Mesenchymal stem cell (in vitro differentiated cells and primary cell): ENCODE results near the gene CX3CL1.

Experiments used
- DNase-seq: peaks from one replicate; pipeline ENCODE4 v3.0.0-alpha.2; 2013
- H2AFZ ChIP-seq: one replicate; pipeline ENCODE4 v1.6.1; 2013; ENCODE audit warnings: low read depth, mild to moderate bottlenecking, control low read depth, inconsistent platforms, low read length, moderate library complexity
- H2AK5ac ChIP-seq: 2 replicates; pipeline ENCODE4 v1.6.1; 2013; ENCODE audit warnings: low read length, moderate library complexity, mild to moderate bottlenecking, inconsistent platforms; ENCODE audit not compliant: severe bottlenecking
- H2BK120ac ChIP-seq: one replicate; pipeline ENCODE4 v1.6.1; 2013; ENCODE audit warnings: low read depth, mild to moderate bottlenecking, inconsistent platforms, low read length, moderate library complexity
- H2BK12ac ChIP-seq, 2 experiments: one replicate each; pipeline ENCODE4 v1.6.1; 2013; ENCODE audit warnings: inconsistent platforms in 2 of 2, low read length in 2 of 2, mild to moderate bottlenecking in 2 of 2, moderate library complexity in 2 of 2, control low read depth in 1 of 2
- H2BK15ac ChIP-seq: one replicate; pipeline ENCODE4 v1.6.1; 2013; ENCODE audit warnings: mild to moderate bottlenecking, low read depth, inconsistent platforms; ENCODE audit not compliant: poor library complexity, severe bottlenecking
- H2BK5ac ChIP-seq: 2 replicates; pipeline ENCODE4 v1.6.1; 2013; ENCODE audit warnings: low read depth, mild to moderate bottlenecking, low read length, control low read depth, inconsistent platforms; ENCODE audit not compliant: poor library complexity, severe bottlenecking
- H3K14ac ChIP-seq, 2 experiments: one replicate each; pipeline ENCODE4 v1.6.1; 2013; ENCODE audit warnings: inconsistent platforms in 2 of 2, low read length in 2 of 2, control low read depth in 1 of 2, mild to moderate bottlenecking in 1 of 2, moderate library complexity in 1 of 2
- H3K18ac ChIP-seq, 2 experiments: one replicate each; pipeline ENCODE4 v1.6.1; 2013; ENCODE audit warnings: inconsistent platforms in 2 of 2, low read length in 2 of 2, control low read depth in 1 of 2, low read depth in 1 of 2, mild to moderate bottlenecking in 1 of 2
- H3K23ac ChIP-seq, 2 experiments: one replicate each; pipeline ENCODE4 v1.6.1; 2013; ENCODE audit warnings: inconsistent platforms in 2 of 2, low read length in 2 of 2, mild to moderate bottlenecking in 2 of 2, moderate library complexity in 2 of 2, control low read depth in 1 of 2
- H3K27ac ChIP-seq: 2 replicates; pipeline ENCODE4 v1.5.1; 2013; ENCODE audit warnings: mild to moderate bottlenecking, moderate library complexity, low read length, control low read depth, inconsistent platforms; ENCODE audit not compliant: poor library complexity, severe bottlenecking
- H3K27me3 ChIP-seq, 2 experiments: 2 replicates each; pipeline versions ENCODE4 v1.6.1 to v1.7.0; 2013; ENCODE audit warnings: low read length in 2 of 2, mild to moderate bottlenecking in 2 of 2, moderate library complexity in 2 of 2, control low read depth in 1 of 2, inconsistent platforms in 1 of 2; ENCODE audit not compliant: control insufficient read depth in 1 of 2, insufficient read depth in 1 of 2
- H3K36me3 ChIP-seq, 2 experiments: 2 replicates each; pipeline versions ENCODE4 v1.6.1 to v1.7.0; 2013; ENCODE audit warnings: low read length in 2 of 2, control low read depth in 1 of 2, inconsistent platforms in 1 of 2, low read depth in 1 of 2, mild to moderate bottlenecking in 1 of 2; ENCODE audit not compliant: insufficient read depth in 2 of 2, control insufficient read depth in 1 of 2
- H3K4ac ChIP-seq, 2 experiments: one replicate each; pipeline ENCODE4 v1.6.1; 2013; ENCODE audit warnings: inconsistent platforms in 2 of 2, low read length in 2 of 2, mild to moderate bottlenecking in 2 of 2, moderate library complexity in 2 of 2, control low read depth in 1 of 2, low read depth in 1 of 2
- H3K4me1 ChIP-seq: 2 replicates; pipeline ENCODE4 v1.6.1; 2013; ENCODE audit warnings: low read depth, low read length, control low read depth; ENCODE audit not compliant: control insufficient read depth, insufficient read depth
- H3K4me2 ChIP-seq: 2 replicates; pipeline ENCODE4 v1.6.1; 2013; ENCODE audit warnings: low read length, mild to moderate bottlenecking, inconsistent platforms; ENCODE audit not compliant: poor library complexity, severe bottlenecking
- H3K4me3 ChIP-seq, 2 experiments: 2 replicates each; pipeline versions ENCODE4 v1.5.1 to v1.7.0; 2013; ENCODE audit warnings: low read length in 2 of 2, mild to moderate bottlenecking in 2 of 2, control low read depth in 1 of 2, low read depth in 1 of 2; ENCODE audit not compliant: insufficient read depth in 1 of 2
- H3K79me1 ChIP-seq: replicated peaks from 2 replicates; pipeline ENCODE4 v1.6.1; 2013; ENCODE audit warnings: mild to moderate bottlenecking, control low read depth, low read length, inconsistent platforms; ENCODE audit not compliant: poor library complexity, severe bottlenecking
- H3K9ac ChIP-seq: 2 replicates; pipeline ENCODE4 v1.7.0; 2013; ENCODE audit warnings: mild to moderate bottlenecking, low read length, moderate library complexity
- H3K9me3 ChIP-seq: 2 replicates; pipeline ENCODE4 v1.7.0; 2013; ENCODE audit warnings: mild to moderate bottlenecking, low read length; ENCODE audit not compliant: control insufficient read depth
- H4K8ac ChIP-seq: one replicate; pipeline ENCODE4 v1.6.1; 2013; ENCODE audit warnings: inconsistent platforms, mild to moderate bottlenecking, low read length, moderate library complexity
- H4K91ac ChIP-seq: one replicate; pipeline ENCODE4 v1.6.1; 2013; ENCODE audit warnings: mild to moderate bottlenecking, low read length, inconsistent platforms
- WGBS: methylation state at CpG from one replicate; pipeline ENCODE4 v1.1.7; 2013; ENCODE audit warnings: mixed read lengths; 5-methylcytosine and 5-hydroxymethylcytosine counted together

CX3CL1 gene

GRCh38 chr16:57406881-57407280 lies 34.6 kb downstream of the CX3CL1 start:
- no peak overlapping the region for H2BK15ac ChIP-seq
- no peak for DNase-seq
- H2AFZ ChIP-seq: no peak overlapping the region
- H3K9ac ChIP-seq: no peak overlapping the region
- H3K23ac ChIP-seq: no peak overlapping the region
- H2BK5ac ChIP-seq: no peak overlapping the region
- H3K79me1 ChIP-seq: no peaks in the 10 kb centered on the region
- no peak overlapping the region for H4K8ac ChIP-seq
- no peaks in the 10 kb centered on the region for H3K9me3 ChIP-seq
- no peaks in the 10 kb centered on the region for H3K36me3 ChIP-seq
- H3K4me1 ChIP-seq: no peaks in the 10 kb centered on the region
- H3K4me3 ChIP-seq: no peak overlapping the region
- no peak overlapping the region for H3K4ac ChIP-seq
- no peak overlapping the region for H2AK5ac ChIP-seq
- no peak overlapping the region for H3K18ac ChIP-seq
- no peak overlapping the region for H2BK12ac ChIP-seq
- H3K27ac ChIP-seq: no peak overlapping the region
- H3K14ac ChIP-seq: no peak overlapping the region
- H3K27me3 ChIP-seq: peaks cover 52 to 64% of the 10 kb centered on the region in 2 experiments
- no peak overlapping the region for H3K4me2 ChIP-seq
- WGBS: 84% methylated on average over 2 of the region's 2 CpGs
- H2BK120ac ChIP-seq: no peak overlapping the region
- no peak overlapping the region for H4K91ac ChIP-seq

- no peak overlapping the region for H4K8ac ChIP-seq
- no peak overlapping the region for H2BK5ac ChIP-seq
- no peak overlapping the region for H2BK12ac ChIP-seq
- no peaks in the 10 kb centered on the region for H3K9me3 ChIP-seq
- H3K27ac ChIP-seq: no peak overlapping the region
- 83% methylated on average over 5 of the region's 5 CpGs for WGBS
- no peak overlapping the region for H2AK5ac ChIP-seq
- no peak overlapping the region for H2BK120ac ChIP-seq
- no peaks in the 10 kb centered on the region for H3K4me1 ChIP-seq
- no peak overlapping the region for H3K4ac ChIP-seq
- H3K27me3 ChIP-seq: peaks cover 45 to 69% of the 10 kb centered on the region in 2 experiments
- H3K79me1 ChIP-seq: no peaks in the 10 kb centered on the region
- no peaks in the 10 kb centered on the region for H3K36me3 ChIP-seq
- H3K14ac ChIP-seq: no peak overlapping the region
- no peak for DNase-seq
- no peak overlapping the region for H3K23ac ChIP-seq
- H4K91ac ChIP-seq: no peak overlapping the region
- H2BK15ac ChIP-seq: no peak overlapping the region
- H3K18ac ChIP-seq: no peak overlapping the region
- H3K9ac ChIP-seq: no peak overlapping the region
- H3K4me3 ChIP-seq: no peak overlapping the region
- H2AFZ ChIP-seq: no peak overlapping the region
- H3K4me2 ChIP-seq: no peak overlapping the region
Observed at GRCh38 chr16:57407521-57408353, 35.4 kb downstream of the CX3CL1 start.

GRCh38 chr16:57409065-57409464 lies 36.8 kb downstream of the CX3CL1 start:
- Histone ChIP-seq H3K9me3 (no peaks in the 10 kb centered on the region), H3K23ac (no peak overlapping the region), H3K9ac (no peak overlapping the region), H3K4me3 (no peak overlapping the region), H2BK12ac (no peak overlapping the region), H3K4me1 (no peaks in the 10 kb centered on the region), H3K27ac (no peak overlapping the region), H3K79me1 (no peaks in the 10 kb centered on the region), H2AFZ (no peak overlapping the region), H4K8ac (no peak overlapping the region), H3K4me2 (no peak overlapping the region), H2BK120ac (no peak overlapping the region), H2BK5ac (no peak overlapping the region), H3K14ac (no peak overlapping the region), H4K91ac (no peak overlapping the region), H2BK15ac (peak overlapping the region; percentile 52), H3K36me3 (no peaks in the 10 kb centered on the region), H3K4ac (no peak overlapping the region), H2AK5ac (no peak overlapping the region), H3K18ac (no peak overlapping the region), H3K27me3 (peaks cover 42 to 79% of the 10 kb centered on the region in 2 experiments)
- DNase-seq: no peak
- 90% methylated on average over 5 of the region's 5 CpGs for WGBS

GRCh38 chr16:57409870-57410587 lies 37.7 kb downstream of the CX3CL1 start:
- H3K36me3 ChIP-seq: no peaks in the 10 kb centered on the region
- no peak overlapping the region for H3K4me2 ChIP-seq
- no peak overlapping the region for H3K23ac ChIP-seq
- peaks cover 32 to 75% of the 10 kb centered on the region in 2 experiments for H3K27me3 ChIP-seq
- 61% methylated on average over 14 of the region's 14 CpGs for WGBS
- H2BK15ac ChIP-seq: no peak overlapping the region
- H4K91ac ChIP-seq: no peak overlapping the region
- no peak overlapping the region for H3K9ac ChIP-seq
- no peak overlapping the region for H2BK12ac ChIP-seq
- H3K18ac ChIP-seq: no peak overlapping the region
- no peaks in the 10 kb centered on the region for H3K9me3 ChIP-seq
- H2AK5ac ChIP-seq: no peak overlapping the region
- no peak overlapping the region for H2BK5ac ChIP-seq
- no peak overlapping the region for H3K4ac ChIP-seq
- H3K4me3 ChIP-seq: no peak overlapping the region
- no peak overlapping the region for H3K27ac ChIP-seq
- no peaks in the 10 kb centered on the region for H3K4me1 ChIP-seq
- DNase-seq: no peak
- no peak overlapping the region for H4K8ac ChIP-seq
- H2AFZ ChIP-seq: no peak overlapping the region
- H3K14ac ChIP-seq: no peak overlapping the region
- no peak overlapping the region for H2BK120ac ChIP-seq
- H3K79me1 ChIP-seq: no peaks in the 10 kb centered on the region
